Stimulated activated CD4-positive, alpha-beta T cell treated with anti-CD3 and anti-CD28 coated beads, Interleukin-4, amount 100 ng/mL, for 24 hours (primary cell): ENCODE data around the gene VAPB.
"Not testable (repeated sequence)": the region's sequence is repeated elsewhere in the genome, so short reads cannot be mapped to it uniquely, and the experiment has no call there.

Experiments
- DNase-seq: peaks from one replicate; pipeline ENCODE4 v3.0.0-alpha.2; 2020

The VAPB gene, protein sequence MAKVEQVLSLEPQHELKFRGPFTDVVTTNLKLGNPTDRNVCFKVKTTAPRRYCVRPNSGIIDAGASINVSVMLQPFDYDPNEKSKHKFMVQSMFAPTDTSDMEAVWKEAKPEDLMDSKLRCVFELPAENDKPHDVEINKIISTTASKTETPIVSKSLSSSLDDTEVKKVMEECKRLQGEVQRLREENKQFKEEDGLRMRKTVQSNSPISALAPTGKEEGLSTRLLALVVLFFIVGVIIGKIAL

DNA sequence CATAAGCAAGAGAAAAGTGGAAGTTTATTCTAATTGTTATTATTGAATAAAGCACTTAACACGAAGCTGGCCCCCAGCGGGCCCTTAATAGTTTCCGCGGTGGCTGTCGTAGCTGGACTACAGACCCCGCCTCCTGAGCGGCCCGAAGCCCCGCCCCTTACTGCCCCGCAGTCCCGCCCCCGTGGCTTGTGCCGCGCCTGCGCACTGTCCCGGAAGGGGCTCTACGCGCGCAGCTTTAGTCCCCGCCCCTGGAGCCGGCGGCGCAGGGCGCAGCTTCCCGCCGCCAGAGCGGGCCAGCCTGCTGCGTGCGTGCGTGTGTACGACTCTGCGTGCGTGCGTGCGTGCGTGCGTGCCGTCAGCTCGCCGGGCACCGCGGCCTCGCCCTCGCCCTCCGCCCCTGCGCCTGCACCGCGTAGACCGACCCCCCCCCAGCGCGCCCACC is at the start of gene VAPB:
Gene VAPB (plus strand): TSS at position 348 of the 442 bp plus-strand sequence. CDS start 231 bp downstream, outside the sequence.
- peak; percentile 96 for DNase-seq

DNA sequence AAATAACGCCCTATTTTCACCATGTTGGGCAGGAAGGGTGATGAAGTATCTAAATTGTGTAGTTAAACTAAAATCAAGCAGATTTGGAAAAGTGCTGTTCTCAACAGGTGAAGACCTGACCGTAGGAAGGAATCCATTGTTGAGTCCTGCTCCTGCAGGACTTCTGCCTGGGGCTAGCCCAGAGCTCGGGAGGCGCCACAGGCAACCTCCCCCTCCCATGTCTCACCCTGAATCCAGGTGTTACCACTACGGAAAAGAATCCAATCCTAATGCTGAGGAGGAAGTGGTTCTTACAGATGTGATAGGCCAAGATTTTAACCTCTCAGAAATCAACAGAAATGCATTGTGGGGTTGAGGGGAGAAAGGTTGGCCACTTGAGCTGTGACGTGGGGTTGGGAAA is 49.3 kb upstream of the VAPB start:
- no peak for DNase-seq

DNA sequence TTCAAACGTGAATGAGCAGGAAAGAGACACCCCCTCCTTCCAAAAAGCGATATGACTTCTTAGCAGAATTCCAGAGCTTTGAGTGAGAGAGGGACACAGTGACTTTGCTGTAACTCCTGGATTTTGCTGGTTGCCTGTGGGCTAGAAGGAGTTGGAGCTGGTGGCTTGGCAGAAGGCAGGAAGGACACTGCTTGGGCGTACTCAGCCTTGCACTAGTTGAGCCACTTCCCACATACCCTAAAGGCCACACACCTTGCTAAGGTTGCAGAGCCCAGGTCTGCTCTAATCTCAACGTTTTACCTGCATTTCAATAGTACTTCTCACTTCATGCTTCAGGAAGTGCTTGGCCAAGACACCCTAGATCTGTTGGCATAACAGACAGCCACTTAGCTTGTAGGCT is 48.9 kb upstream of the VAPB start:
- DNase-seq: no peak

DNA sequence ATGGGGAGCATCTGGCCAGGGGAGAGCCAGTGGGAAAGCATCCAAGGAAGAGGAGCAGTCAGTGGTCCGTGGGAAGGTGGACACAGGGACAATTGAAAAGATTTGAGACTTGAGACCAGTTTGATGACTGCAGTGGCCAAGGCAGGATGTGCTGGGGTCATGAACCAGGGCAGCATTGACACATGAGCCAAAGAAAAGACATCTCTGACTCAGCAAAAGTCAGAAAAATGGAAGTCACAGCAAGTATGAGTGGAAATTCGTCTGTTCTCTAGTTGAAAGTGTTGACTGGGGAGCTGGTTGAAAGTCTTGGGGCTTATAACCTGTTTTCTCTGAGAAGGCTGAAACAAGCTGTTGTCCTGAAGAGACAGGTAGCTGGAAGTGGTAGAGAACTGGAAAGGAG is 48.2 kb upstream of the VAPB start:
- no peak for DNase-seq

DNA sequence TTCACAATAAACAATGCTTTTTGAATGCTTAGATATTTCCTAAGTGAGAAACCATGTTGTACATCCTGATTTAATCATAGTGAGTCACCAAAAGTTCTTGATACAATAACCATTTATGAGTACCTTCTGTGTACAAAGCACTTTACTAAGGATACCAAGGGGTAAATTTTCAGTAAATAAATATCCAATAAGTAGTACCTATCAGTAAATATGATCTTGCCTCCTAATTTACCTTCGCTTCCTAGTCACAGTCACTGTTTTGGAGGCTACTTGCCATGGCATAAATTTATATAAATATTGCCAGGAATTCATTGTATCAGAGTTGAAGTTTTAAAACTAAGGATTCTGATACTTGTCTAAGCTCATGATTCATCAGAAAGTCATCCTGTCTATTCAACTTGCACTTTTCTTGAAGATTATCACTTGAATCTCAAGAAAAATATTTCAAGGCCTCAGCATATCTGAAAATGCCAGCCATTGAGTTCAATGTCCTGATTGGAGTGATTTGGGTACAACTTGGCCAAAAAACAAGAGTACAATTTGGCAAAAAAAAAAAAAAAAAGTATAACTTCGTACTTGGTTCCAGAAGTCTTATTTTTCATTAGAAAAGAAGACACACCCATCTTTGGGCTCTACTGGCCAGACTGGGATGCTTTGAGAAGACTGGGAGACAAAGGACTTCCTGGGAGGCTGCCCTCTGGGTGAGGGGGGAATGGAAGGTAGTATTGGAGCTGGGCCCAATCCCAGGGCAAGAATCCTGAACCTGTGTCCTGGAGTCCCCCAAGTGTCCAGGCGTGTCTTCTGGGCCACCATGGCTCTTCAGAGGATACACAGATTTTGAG is 46.7 kb upstream of the VAPB start:
- DNase-seq: no peak

DNA sequence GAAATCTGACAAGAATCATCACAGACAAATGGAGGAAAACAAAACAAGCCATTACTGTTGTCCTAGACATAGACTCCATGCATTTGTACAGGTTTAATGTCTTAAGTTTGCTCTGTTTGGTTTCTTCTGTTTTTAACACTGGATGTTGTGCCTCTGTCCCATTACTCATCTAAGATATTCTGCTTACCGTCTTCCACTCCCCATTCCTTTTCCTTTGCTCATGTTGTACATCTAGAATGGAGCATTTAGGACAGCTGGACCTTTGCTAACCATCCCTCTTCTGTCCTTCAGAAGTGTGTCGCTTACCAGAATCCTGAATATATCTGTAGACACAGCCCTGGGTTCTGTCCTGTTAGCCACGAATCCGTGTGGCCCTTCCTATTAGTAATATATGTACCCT is 44.3 kb upstream of the VAPB start:
- DNase-seq: no peak

DNA sequence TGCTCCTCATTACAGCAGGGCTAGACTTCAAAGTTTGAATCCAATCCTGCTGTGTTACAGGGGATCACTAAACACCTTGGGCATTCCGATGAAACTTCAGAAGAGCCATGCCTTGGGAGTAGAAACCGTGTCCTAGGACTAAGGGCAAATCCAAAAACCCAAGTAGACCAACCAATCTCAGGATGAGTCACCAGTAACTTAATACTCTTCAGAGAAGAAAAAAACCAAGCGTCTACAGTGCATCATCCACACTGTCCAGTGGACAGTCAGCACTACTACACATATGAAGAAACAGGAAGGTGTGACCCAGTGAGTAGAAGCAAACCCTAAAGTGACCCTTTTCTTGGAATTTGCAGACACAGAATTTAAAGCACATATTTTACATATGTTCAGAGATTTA is 39.5 kb upstream of the VAPB start:
- DNase-seq: no peak

DNA sequence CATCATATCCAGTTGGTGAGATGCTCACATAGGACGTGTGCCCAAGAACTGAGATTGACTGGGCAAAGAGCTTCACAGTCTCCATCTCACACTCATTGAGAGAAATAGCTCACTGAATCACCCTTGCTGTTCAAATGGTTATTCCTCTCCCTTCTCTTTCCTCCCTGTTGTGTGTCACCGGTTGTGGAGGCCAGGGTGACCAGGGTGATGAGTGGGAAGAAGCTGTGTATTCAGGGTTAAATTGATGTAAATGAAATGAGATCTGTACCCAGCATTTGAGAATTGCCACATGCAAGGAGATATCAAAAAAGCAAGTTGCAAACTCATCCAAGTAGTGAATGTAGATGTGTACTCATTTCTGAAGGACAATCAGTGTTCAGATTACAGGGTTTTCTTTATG is 36.6 kb upstream of the VAPB start:
- DNase-seq: no peak

DNA sequence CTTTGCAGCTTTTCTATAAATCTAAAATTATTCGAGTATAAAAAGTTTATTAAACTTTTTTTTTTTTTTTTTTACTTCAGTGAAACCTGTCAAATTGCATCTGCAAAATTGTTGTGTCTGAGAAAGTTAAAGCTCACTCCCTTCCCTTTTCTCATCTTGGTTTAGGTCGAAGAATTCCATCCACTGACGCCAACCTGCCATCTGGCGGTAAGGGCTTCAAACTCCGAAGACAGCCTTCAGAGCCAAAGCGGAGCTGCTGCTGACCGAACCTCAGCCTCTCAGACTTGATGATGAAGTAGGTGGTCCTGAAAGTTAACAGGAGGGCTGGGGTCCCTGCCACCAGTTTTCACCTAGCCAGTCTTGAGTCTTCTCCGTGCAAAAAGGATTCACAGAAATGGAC is 29.6 kb upstream of the VAPB start:
- no peak for DNase-seq

DNA sequence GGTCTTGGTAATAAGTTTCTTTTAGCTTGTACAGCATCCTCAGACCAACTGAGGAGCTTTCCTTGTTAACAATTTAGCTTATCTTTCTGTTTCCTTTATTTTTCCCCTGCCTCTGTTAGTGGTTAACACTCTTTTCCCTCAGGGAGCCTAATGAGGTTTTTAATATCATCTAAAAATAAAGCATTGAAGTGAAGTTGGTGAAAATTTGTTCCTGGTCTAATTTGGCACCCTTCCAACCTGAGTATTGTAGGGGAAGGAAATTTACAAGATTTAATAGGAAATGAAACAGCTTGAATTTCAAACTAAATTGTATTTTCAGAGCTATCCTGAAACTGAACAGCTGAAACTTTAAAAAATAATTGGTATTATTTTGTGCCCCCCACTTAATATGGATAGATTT is 28.1 kb upstream of the VAPB start:
- no peak for DNase-seq

DNA sequence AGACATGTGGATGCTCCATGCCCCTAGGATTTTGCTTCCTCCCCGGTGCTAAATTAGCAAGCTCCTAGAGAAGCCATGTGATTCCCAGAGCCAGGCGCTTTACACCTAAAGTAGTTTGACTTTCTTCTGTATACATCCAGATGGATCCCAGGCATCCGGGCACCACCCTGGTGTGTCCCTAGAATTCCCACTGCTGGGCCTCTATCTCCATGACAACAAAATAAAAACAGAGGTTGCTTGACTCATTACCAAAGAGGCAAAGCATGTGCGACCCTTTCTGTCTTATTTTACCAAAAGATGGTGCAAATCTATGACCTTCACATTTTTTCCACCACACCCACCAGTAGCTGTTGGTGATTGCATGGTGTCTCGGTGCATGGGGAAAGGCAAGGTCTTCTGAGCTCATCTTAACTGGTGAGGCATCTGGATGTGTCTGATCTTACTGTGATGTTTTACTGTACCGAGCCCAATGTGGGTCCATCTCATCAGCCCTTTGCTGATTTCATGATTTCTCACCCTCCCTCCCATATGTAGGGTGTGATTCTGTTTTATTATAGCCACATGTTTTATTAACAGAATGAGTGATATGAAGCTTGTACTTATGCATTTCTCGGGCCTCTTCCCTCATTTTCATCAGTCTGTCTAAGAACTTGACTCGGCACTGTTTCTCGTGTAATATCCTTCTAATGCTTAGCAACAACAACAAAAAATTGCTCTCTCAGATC is 27.4 kb upstream of the VAPB start:
- DNase-seq: no peak

DNA sequence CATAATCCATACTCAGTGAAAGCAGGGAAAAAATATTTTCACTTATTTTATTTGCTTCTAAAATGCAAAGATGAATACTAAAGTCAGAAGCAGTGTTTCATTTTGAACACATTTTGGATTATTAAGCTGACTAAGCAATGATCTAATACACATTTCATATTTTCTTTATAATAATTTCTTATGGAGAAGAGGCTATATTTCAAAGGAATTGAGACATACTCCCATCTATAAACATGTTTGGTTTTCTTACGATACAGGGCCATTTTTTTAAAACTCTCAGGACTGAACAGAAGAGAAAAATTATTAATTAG is 26.9 kb upstream of the VAPB start:
- DNase-seq: no peak

DNA sequence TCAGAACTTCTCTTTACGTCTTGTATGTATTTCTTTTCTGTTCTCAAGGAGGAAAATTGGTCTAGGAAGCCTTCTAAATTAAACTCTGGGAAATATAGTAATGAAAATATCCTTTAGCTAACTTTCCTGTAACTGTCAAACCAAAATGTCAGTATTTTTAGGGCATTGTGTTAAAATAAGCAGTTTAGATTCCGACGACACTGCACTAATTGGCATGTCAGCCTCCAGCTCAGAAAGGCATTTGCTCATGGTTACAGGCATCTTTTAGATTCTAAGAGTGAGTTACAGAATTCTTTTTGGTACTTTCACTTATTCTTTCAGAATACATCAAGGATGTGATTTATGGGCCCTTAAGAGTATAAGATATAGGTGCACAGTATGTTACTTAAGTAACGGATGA is 26.1 kb upstream of the VAPB start:
- no peak for DNase-seq

DNA sequence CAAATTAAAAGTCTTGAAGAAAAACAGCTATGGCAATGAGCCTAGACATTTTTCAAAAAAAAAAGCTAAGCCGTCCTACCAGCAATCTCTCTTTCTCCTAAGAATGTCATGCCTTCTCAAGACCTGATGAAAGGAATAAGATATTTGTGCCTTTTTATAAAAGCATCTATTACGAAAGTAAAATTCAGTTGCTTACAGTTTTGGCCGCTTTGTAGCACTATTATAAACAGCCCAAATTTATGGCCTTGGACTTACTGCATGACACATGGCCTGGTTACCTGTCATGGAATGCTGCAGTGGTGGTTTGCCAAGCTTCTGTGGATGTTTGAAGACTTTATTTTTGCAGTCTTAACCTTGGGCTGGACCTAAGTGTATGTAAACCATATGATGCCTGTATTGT is 22.2 kb upstream of the VAPB start:
- DNase-seq: no peak

DNA sequence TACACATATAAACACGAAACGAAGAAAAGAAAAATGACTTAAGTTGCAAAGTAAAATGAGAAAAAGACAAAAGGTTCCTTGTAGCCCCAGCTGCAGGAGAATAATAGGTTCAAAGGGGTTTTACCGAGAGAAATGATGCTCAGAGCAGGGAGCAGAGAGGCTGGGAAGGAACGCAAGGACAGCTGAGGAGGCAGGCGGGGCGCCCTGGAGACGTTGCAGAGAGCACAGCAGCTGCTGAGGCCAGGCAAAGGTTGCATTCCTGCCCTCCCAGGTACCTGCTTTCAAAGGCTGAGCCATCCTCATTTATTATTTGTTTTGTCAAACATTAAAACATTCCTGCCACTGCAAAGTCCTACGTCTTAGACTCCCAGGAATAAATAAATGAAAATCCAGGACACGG is 16.2 kb upstream of the VAPB start:
- DNase-seq: no peak

DNA sequence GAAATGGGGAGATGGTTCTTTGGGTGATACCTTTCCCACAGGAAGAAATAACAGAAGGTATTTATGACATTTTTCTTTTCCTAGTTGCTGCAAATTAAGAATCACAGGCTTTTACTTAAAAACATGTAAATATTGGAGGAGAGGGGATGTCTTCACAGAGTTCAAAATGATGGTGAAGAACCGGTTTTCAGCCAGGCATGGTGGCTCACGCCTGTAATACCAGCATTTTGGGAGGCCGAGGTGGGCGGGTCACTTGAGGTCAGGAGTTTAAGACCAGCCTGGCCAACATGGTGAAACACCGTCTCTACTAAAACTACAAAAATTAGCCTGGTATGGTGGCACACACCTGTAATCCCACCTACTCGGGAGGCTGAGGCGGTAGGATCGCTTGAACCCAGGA is 15.7 kb upstream of the VAPB start:
- DNase-seq: not testable (repeated sequence)

DNA sequence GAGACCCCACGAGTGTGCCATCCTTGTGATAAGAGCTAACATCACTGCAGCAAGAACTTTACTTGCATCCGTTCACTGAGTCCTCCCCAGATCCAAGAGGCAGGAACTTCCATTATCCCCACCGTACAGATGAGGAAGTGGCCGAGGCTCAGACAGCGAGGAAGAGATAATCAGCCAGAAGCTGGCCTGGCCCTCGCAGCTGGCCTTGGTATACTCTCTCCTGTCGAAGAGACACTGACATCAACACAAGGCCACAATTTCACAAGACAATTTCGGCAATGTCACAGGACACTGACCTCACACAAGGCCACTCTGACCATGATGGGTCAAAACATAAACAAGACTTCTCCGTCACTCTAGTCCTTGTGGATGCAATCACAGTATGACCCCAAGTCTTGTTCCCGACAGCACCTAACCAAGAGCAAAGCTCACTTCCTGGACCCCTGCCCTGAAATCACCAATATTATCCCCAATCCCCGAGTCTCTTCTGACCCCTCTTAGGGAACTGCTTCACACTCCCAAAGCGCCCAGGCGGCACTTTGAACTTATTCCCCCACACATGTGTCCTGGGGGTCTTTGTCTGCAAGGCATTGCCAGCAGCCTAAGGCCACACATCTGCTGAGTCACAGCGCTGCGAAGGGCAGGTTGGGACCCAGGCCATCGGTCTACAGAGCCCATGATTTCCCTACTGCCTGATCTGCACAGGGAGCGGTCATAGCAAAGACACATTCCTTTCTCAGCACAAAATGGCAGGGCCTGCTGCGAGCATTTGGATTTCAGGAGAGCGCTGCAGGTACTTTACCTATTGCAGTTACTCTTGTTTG is 14.8 kb upstream of the VAPB start:
- no peak for DNase-seq

DNA sequence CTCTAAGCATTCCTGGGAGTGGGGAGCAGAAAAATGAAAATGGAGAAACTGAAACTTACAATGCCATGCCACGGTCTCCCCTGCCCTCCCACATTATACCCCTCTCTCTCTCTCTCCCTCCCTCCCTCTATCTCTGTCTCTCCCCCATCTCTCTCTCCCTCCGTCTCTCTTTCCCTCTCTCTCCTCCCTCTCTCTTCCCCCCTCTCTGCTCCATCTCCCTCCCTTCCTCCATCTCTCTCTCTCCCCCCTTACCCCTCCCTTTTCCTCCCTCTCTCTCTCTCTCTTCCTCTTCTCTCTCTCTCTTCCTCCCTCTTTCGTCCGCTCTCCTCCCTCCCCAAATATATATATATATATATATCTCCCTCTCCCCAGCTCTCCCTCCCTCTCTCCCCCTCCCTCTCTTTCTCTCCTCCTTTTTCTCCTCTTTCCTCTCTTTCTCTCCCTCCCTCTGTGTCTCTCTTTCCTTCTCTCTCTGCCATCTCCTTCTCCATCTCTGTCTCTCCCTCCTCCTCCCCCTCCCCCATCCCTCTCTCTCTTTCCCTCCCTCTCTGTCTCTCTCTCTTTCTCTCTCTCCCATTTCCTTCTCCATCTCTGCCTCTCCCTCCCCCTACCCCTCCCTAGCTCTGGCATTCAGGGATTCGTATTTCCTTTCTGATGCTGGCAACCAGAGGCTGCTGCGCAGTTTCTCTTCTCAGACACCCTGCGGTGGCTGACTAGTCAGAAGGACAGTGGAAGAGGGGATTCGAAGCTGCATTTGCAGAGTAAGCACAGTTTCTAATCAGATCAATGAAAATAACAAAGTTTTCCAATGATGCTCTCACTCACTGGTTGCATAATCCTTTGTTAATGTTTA is 13.9 kb upstream of the VAPB start:
- DNase-seq: no peak

DNA sequence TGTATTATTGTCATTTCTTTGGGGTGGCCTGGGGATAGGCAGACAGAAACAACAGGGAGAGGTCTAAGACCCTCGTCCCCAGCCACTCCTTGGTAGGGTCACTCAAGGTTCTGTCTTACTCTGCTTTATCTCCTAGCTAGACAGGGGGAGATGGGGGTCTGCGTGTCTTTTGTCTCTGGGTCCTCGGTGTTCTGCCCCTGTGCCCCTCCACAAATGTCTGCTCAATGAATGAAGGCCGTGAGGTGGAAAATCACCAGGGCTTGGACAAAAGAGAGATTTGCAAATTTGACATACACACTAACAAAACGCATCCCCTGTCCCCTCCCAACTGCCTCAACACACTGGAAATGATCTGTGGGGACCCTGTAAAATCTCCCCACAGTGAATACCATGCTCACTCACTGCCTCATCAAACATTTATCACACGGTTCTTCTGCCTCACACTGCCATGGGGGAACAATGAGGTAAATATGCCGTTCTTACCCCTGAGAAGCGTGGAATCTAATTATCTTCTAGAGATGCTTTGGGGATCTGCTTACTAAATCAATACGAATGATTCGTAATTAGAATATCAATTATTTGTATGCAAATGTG is 13.2 kb upstream of the VAPB start:
- no peak for DNase-seq

DNA sequence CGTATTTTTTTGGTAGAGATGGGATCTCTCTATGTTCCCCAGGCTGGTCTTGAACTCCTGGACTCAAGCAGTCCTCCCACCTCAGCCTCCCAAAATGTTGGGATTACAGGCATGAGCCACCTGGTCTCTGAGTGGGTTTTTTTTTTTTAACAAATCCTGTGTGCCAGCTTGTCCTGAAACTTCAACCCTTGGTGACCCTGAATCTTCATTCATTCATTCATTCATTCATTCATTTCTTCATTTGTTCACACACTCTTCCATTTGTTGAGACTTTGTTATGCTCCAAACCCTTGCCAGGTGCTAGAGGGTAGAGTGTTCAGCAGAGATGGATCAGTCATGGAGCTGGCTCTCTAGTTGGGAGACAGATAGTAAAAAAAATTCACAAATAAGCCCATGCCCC is 12.0 kb upstream of the VAPB start:
- DNase-seq: no peak

DNA sequence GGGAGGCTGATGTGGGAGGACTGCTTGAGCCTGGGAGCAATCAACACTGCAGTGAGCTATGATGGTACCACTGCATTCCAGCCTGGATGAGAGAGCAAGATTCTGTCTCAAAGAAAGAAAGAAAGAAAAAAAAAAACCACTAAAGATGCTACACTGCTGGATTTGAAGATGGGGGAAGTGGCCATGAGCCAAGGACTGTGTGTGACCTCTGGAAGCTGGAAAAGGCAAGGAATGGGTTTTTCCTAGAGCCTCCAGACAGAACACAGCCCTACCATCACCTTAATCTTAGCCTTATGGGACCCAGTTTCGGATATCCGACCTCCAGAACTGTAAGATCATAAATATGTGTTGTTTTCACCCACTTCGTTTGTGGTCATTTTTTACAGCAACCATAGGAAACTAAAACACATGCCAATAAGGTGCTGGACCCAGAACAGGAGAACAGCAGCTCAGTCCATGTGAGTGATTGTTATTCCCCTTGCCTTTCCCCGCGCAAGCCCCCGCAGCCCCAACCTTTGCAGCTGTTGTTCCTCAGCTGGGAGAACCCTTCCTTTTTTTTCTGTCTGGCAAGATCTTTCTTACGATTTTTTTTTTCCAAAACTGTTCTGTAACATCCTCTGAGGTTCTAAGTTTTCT is 11.1 kb upstream of the VAPB start:
- no peak for DNase-seq
